Heart left ventricle (tissue), 16 donors: Measurements from ENCODE around the gene ZNF511. TPM values are rescaled to one million over a fixed set of nuclear protein-coding genes. Genes with fewer than 3 reads are reported as not detected.

Source experiments
- ATAC-seq, 4 donors: fragments of 200-7000 bp; cut with Tn5 transposase; one replicate each; pipeline ENCODE4 v1.9.1; 2020 to 2022; ENCODE audit warnings: moderate library complexity in 4 of 4, mild to moderate bottlenecking in 3 of 4, moderate number of reproducible peaks in 1 of 4
- DNase-seq, 5 donors: peaks; one replicate each; pipeline ENCODE4 v3.0.0-alpha.2; 2020
- H3K27ac ChIP-seq, 12 donors: fragments of 200-600 bp; sonication (generic) in 4 of 12; one replicate each; pipeline versions ENCODE4 v1.5.0 to v1.8.0; 2016 to 2022; ENCODE audit warnings: mild to moderate bottlenecking in 2 of 12
- H3K27me3 ChIP-seq, 9 donors: fragments of 200-600 bp; sonication (generic) in 2 of 9; one replicate each; pipeline versions ENCODE4 v1.5.1 to v1.8.0; 2016 to 2022; ENCODE audit warnings: mild to moderate bottlenecking in 3 of 9
- H3K36me3 ChIP-seq, 9 donors: fragments of 200-600 bp; sonication (generic) in 2 of 9; one replicate each; pipeline versions ENCODE4 v1.5.0 to v1.8.0; 2018 to 2022; ENCODE audit warnings: mild to moderate bottlenecking in 2 of 9
- H3K4me1 ChIP-seq, 12 donors: fragments of 200-600 bp; sonication (generic) in 4 of 12; one replicate each; pipeline versions ENCODE4 v1.5.0 to v1.8.0; 2016 to 2022; ENCODE audit warnings: mild to moderate bottlenecking in 3 of 12
- H3K4me3 ChIP-seq, 12 donors: fragments of 200-600 bp; sonication (generic) in 4 of 12; one replicate each; pipeline versions ENCODE4 v1.5.0 to v1.8.0; 2017 to 2022; ENCODE audit warnings: mild to moderate bottlenecking in 9 of 12, moderate library complexity in 4 of 12
- H3K9me3 ChIP-seq, 12 donors: fragments of 200-600 bp; sonication (generic) in 4 of 12; one replicate each; pipeline versions ENCODE4 v1.5.0 to v1.8.0; 2016 to 2022; ENCODE audit warnings: mild to moderate bottlenecking in 1 of 12
- CTCF ChIP-seq, 12 donors: fragments of 200-600 bp; sonication (generic) in 4 of 12; IDR thresholded peaks; one replicate each; pipeline versions ENCODE4 v1.5.0 to v1.8.0; 2018 to 2022; ENCODE audit warnings: antibody characterized with exemption in 12 of 12, mild to moderate bottlenecking in 5 of 12
- POLR2A ChIP-seq, 2 donors: fragments of 450-650 bp; IDR thresholded peaks; one replicate each; pipeline ENCODE4 v1.6.1; 2017; ENCODE audit warnings: antibody characterized with exemption in 2 of 2, mild to moderate bottlenecking in 2 of 2, moderate library complexity in 2 of 2
- WGBS, 4 donors: extraction: QIAGEN DNeasy Blood & Tissue Kit in 2 of 4; methylation state at CpG; one replicate each; pipeline versions ENCODE4 v1.1.5 to v1.1.7; 2013 to 2018; 5-methylcytosine and 5-hydroxymethylcytosine counted together
- intact Hi-C, 10 donors: fragments of 100-400 bp; cut with DNase I; formaldehyde crosslinking; loops; one replicate each; pipeline versions ENCODE4 v1.11.1 to v1.14.2; 2022
- polyA plus RNA-seq, 2 donors: library from polyadenylated mRNA; stranded (reverse); fragments of 200-250 nt; gene quantifications; one replicate each; pipeline ENCODE4 v1.2.3, GENCODE V29; 2013
- total RNA-seq, 9 donors: library from RNA; depleted of rRNA in 2 of 9; stranded (reverse); fragments of >200 nt in 2 of 9; fragmentation: NEBNext Ultra II Directional in 3 of 9; extraction: Animal tissue kit (Norgen Biotek cat#: 25700) in 3 of 9; gene quantifications; one replicate each; pipeline versions ENCODE4 v1.1.0 to v1.2.4, GENCODE V29; 2016 to 2023
- donor health status: ischemic (EF 13 %, LVEDD 7.1; RV severe dilation, severe dysfunction).
- donor health status: healthy with polysubstance abuse.
- donor health status: DM: no; HTN: yes; CAD: no.
- donor health status: DM: no; HTN: no; CAD: no.
- donor health status: ischemic (EF 25% LVEDD 6.9; RV normal size, moderate dysfunction).
- donor health status: ischemic (EF 25% LVEDD 5.7; RV mildly dilated, moderate dysfunction).
- donor health status: healthy.
- donor health status: DM: yes; HTN: yes; CAD: no.
- donor health status: ischemic (EF 35%, LVEDD 5.7; RV mildly dilated, moderate dysfunction).
- donor health status: nonischemic (EF 11% LVEDD 7.7; RV severe dilation, severe dysfunction).
- donor health status: DM: yes; HTN: yes; CAD: no.
- donor health status: PGD.
- donor health status: ischemic (EF 29% LVEDD 5.4; RV normal size, mild dysfunction).
- donor health status: nonischemic (EF 23%, LVEDD 6.1; RV moderate dilation, normal function).

ZNF511 gene
- total and polyA plus RNA-seq, 11 donors: 34.5 to 80.4 (median 41.8) TPM

GRCh38 chr10:133337370-133337725 lies 28.6 kb downstream of the ZNF511 start:
- peaks cover 29 to 70% (median 35%) of the 10 kb centered on the region in 9 donors for H3K27me3 ChIP-seq
- intact Hi-C loops: loop anchor here in 1 of 10 donors (10.0 kb wide), 1 partner anchor 177 kb away; no protein-coding TSS in a partner anchor
- H3K36me3 ChIP-seq: no peaks in the 10 kb centered on the region
- H3K27ac ChIP-seq: no peak overlapping the region
- 83 to 88% (median 86%) methylated on average over 3 of the region's 3 CpGs for WGBS, 4 donors
- ATAC-seq (no peak), DNase-seq (no peak)
- no peak overlapping the region for H3K4me3 ChIP-seq
- no peak for TF ChIP-seq CTCF (IDR thresholded peaks at IDR 0.05)
- TF ChIP-seq POLR2A (IDR thresholded peaks at IDR 0.05): no peak
- no peaks in the 10 kb centered on the region for H3K9me3 ChIP-seq
- peaks cover 5 to 25% (median 18%) of the 10 kb centered on the region in 12 donors for H3K4me1 ChIP-seq

- no peak for DNase-seq
- Histone ChIP-seq H3K4me3 (no peak overlapping the region), H3K36me3 (no peaks in the 10 kb centered on the region), H3K27me3 (peaks cover 29 to 73% (median 38%) of the 10 kb centered on the region in 9 donors), H3K4me1 (peaks cover 5 to 25% (median 18%) of the 10 kb centered on the region in 12 donors), H3K9me3 (no peaks in the 10 kb centered on the region), H3K27ac (no peak overlapping the region)
- 89 to 90% (median 90%) methylated on average over 10 of the region's 10 CpGs for WGBS, 4 donors
- no peak for TF ChIP-seq CTCF (IDR thresholded peaks at IDR 0.05)
- no peak for TF ChIP-seq POLR2A (IDR thresholded peaks at IDR 0.05)
- ATAC-seq: no peak
- intact Hi-C loops: loop anchor here in 1 of 10 donors (10.0 kb wide), 1 partner anchor 176 kb away; no protein-coding TSS in a partner anchor
Observed at GRCh38 chr10:133338080-133339071, 29.7 kb downstream of the ZNF511 start.

GRCh38 chr10:133339708-133340380 lies 31.1 kb downstream of the ZNF511 start:
- ATAC-seq: no peak
- peaks cover 26 to 78% (median 36%) of the 10 kb centered on the region in 9 donors for H3K27me3 ChIP-seq
- WGBS, 4 donors: 90 to 98% (median 92%) methylated on average over 13 of the region's 13 CpGs
- no peaks in the 10 kb centered on the region for H3K9me3 ChIP-seq
- H3K4me1 ChIP-seq: peaks cover 5 to 21% (median 17%) of the 10 kb centered on the region in 12 donors
- H3K36me3 ChIP-seq: no peaks in the 10 kb centered on the region
- TF ChIP-seq CTCF (IDR thresholded peaks at IDR 0.05) (no peak), POLR2A (IDR thresholded peaks at IDR 0.05) (no peak)
- H3K4me3 ChIP-seq: no peak overlapping the region
- no peak overlapping the region for H3K27ac ChIP-seq
- no peak for DNase-seq
- intact Hi-C loops: loop anchor here in 1 of 10 donors (10.0 kb wide), 1 partner anchor 175 kb away; no protein-coding TSS in a partner anchor

GRCh38 chr10:133341983-133342382 lies 33.3 kb downstream of the ZNF511 start:
- ATAC-seq (no peak), DNase-seq (no peak)
- Histone ChIP-seq H3K36me3 (no peaks in the 10 kb centered on the region), H3K4me1 (no peaks in the 10 kb centered on the region), H3K4me3 (no peak overlapping the region), H3K27me3 (peaks cover 13 to 76% (median 21%) of the 10 kb centered on the region in 9 donors), H3K27ac (no peak overlapping the region), H3K9me3 (no peaks in the 10 kb centered on the region)
- intact Hi-C loops: no loop called here
- 74 to 88% (median 87%) methylated on average over 4 of the region's 4 CpGs for WGBS, 4 donors
- TF ChIP-seq CTCF (IDR thresholded peaks at IDR 0.05): no peak
- no peak for TF ChIP-seq POLR2A (IDR thresholded peaks at IDR 0.05)
